B cell (primary cell): ENCODE results near the gene COL25A1.

Source experiments
- CTCF ChIP-seq: fragments of 200-600 bp; IDR thresholded peaks from one replicate; pipeline ENCODE4 v1.8.0; 2022; ENCODE audit warnings: antibody characterized with exemption, mild to moderate bottlenecking
- EZH2 ChIP-seq: IDR thresholded peaks from 2 replicates; pipeline ENCODE4 v1.6.1; 2012; ENCODE audit warnings: borderline replicate concordance, low read depth, mild to moderate bottlenecking, moderate library complexity, low read length; ENCODE audit not compliant: insufficient read depth, poor library complexity, severe bottlenecking

GRCh38 chr4:109295081-109295480 lies 7.4 kb downstream of the COL25A1 start:
- TF ChIP-seq CTCF (no peak), EZH2 (no peak)
